Activated naive CD4-positive, alpha-beta T cell treated with anti-CD3 and anti-CD28 coated beads, Interleukin-2, amount 10 ng/mL, durations not matched to agents 7 days and 5 days (primary cell): Measurements from ENCODE around the gene EEF2K.

Experiments
- CTCF ChIA-PET: fragments of 350-600 bp; sonication (Branson Sonifier 250); formaldehyde crosslinking; loops from one replicate; lab custom pipeline; 2021; ENCODE audit warnings: antibody characterized with exemption; lab: Charles Lee
- DNase-seq: peaks from one replicate; pipeline ENCODE4 v3.0.0-alpha.2; 2020
- H3K27ac Mint-ChIP-seq: one replicate; pipeline ENCODE4 v1.8.0; 2021; ENCODE audit warnings: mild to moderate bottlenecking, moderate library complexity, mixed read lengths
- H3K27me3 Mint-ChIP-seq: one replicate; pipeline ENCODE4 v1.8.0; 2021; ENCODE audit warnings: mild to moderate bottlenecking, mixed read lengths
- H3K36me3 Mint-ChIP-seq: one replicate; pipeline ENCODE4 v1.8.0; 2021; ENCODE audit warnings: mixed read lengths
- H3K4me1 Mint-ChIP-seq: one replicate; pipeline ENCODE4 v1.8.0; 2021; ENCODE audit warnings: mixed read lengths
- H3K4me3 Mint-ChIP-seq: one replicate; pipeline ENCODE4 v1.8.0; 2021; ENCODE audit warnings: mild to moderate bottlenecking, moderate library complexity, mixed read lengths
- H3K9me3 Mint-ChIP-seq: one replicate; pipeline ENCODE4 v1.8.0; 2021; ENCODE audit warnings: mixed read lengths

The EEF2K gene

DNA sequence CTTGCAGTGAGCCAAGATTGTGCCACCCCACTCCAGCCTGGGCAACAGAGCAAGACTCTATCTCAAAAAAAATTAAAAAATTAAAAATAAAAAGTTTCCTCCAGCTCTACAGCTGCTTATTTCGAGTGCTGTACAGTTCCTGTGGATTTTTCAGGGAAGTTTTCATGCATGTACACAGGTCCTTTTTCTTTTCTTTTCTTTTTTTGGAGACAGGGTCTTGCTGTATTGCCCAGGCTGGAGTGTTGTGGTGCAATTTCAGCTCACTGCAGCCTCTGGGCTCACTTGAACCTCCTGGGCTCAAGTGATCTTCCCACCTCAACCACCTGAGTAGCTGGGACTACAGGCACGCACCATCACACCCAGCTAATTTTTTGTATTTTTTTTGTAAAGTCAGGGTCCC is 15.9 kb downstream of the EEF2K start:
- H3K4me3 Mint-ChIP-seq, result no peak overlapping the region
- DNase-seq, result no peak
- H3K27ac Mint-ChIP-seq, result no peak overlapping the region
- peaks cover 7% of the 10 kb centered on the region for H3K36me3 Mint-ChIP-seq
- CTCF ChIA-PET, result interaction anchor here (1.1 kb wide), 1 partner anchor 16 kb away, joined by 3 read pairs; the partner anchor contains the start of gene EEF2K
- H3K27me3 Mint-ChIP-seq, result no peaks in the 10 kb centered on the region
- H3K4me1 Mint-ChIP-seq, result peaks cover 5% of the 10 kb centered on the region
- H3K9me3 Mint-ChIP-seq, result no peaks in the 10 kb centered on the region

DNA sequence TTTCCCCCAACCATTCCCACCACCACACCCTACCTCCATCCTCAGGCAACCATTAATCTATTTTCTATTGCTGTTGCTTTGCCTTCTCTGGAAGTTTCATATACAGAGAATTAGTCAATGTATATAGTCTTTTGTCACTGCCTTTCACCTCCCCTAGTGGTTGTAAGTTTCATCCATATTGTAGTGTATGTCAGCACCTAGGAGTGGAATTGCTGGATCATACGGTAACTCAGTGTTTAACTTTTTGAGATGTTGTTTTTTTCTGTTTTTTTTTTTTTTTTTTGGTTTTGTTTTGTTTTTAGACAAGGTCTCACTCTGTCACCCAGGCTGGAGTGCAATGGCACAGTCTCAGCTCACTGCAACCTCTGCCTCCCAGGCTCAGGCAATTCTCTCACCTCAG is 16.9 kb downstream of the EEF2K start:
- H3K4me1 Mint-ChIP-seq, result peaks cover 1% of the 10 kb centered on the region
- H3K27ac Mint-ChIP-seq, result no peak overlapping the region
- no peak overlapping the region for H3K4me3 Mint-ChIP-seq
- H3K9me3 Mint-ChIP-seq, result no peaks in the 10 kb centered on the region
- H3K27me3 Mint-ChIP-seq, result no peaks in the 10 kb centered on the region
- DNase-seq, result no peak
- peaks cover 4% of the 10 kb centered on the region for H3K36me3 Mint-ChIP-seq
- CTCF ChIA-PET, result interaction anchor here (0.6 kb wide), 1 partner anchor 73 kb away, joined by 3 read pairs; no protein-coding TSS in a partner anchor

DNA sequence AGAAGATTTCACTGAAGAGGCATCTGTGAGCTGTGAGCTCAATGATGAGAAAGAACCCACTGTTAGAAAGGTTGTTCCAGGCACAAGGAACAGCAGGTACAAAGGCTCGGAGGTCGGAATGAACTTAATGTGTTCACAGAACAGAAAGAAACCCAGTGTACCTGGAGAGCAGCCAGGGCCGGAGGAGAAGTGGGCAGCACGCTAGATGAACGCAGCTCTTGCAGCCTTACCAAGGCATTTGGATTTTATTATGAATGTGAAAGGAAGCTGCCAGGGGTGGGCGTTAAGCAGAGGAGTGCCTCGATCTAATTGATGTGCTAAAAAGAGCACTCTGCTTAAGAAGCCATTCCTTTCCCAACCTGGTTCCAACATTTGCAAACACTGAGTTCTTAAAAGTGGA is 19.0 kb downstream of the EEF2K start:
- CTCF ChIA-PET, result no interaction called here
- H3K4me1 Mint-ChIP-seq, result no peaks in the 10 kb centered on the region
- H3K9me3 Mint-ChIP-seq, result no peaks in the 10 kb centered on the region
- no peak overlapping the region for H3K27ac Mint-ChIP-seq
- no peak overlapping the region for H3K4me3 Mint-ChIP-seq
- no peak for DNase-seq
- no peaks in the 10 kb centered on the region for H3K27me3 Mint-ChIP-seq
- H3K36me3 Mint-ChIP-seq, result peaks cover 7% of the 10 kb centered on the region

DNA sequence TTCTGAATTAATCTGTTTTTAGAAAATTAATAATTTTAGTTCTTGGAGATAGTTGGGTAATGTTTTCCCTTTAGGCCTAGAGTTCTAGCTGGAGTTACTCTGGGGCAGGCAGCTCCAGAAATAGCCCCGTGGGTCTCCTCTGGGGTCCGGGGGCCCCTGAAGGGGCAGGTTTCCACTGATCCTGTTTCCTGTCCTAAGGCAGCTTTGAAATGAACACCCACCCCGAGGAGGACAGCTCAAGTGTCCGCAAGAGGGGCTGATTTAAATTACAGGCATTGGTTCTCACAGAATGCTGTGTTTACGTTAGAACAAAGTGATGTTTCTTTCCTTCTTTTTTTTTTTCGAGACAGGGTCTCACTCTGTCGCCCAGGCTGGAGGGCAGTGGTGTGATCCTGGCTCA is 23.8 kb downstream of the EEF2K start:
- Mint-ChIP-seq H3K27me3 (no peaks in the 10 kb centered on the region), H3K4me3 (no peak overlapping the region), H3K27ac (no peak overlapping the region), H3K36me3 (peaks cover 24% of the 10 kb centered on the region), H3K4me1 (peaks cover 4% of the 10 kb centered on the region), H3K9me3 (no peaks in the 10 kb centered on the region)
- DNase-seq, result no peak
- CTCF ChIA-PET, result no interaction called here

DNA sequence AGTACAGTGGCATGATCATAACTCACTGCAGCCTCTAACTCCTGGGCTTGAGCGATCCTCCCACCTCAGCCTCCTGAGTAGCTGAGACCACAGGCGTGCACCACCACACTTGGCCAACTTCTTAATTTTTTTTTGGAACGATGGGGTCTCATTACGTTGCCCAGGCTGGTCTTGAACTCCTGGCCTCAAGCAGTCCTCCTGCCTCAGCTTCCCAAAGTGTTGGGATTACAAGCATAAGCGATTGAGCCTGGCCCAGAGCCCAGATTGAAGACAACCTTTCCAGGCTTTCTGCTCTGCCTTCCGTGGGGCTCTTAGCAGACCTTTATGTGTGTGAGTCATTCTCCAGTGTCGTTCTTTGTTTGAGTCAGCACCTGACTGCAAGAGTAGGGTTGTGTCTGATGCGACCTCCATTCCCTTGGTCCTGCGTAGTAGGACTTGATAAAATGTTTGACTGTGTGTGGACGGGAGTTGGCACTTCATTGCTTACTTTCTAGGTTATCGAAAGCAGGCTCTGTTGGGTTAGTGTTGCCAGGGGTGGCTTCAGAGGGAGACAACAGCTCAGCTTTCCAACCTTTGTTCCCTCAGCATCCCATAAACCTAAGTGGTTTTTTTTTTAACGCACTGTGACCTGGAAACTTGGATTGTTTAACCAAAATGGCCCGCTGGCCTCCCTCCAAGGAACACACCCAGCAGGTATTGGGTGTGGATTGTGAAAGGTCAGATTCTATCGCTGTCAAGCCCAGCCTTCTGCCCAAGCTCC is 26.4 kb downstream of the EEF2K start:
- no peaks in the 10 kb centered on the region for H3K9me3 Mint-ChIP-seq
- no peaks in the 10 kb centered on the region for H3K27me3 Mint-ChIP-seq
- CTCF ChIA-PET, result no interaction called here
- H3K4me3 Mint-ChIP-seq, result no peak overlapping the region
- no peak overlapping the region for H3K27ac Mint-ChIP-seq
- peaks cover 4% of the 10 kb centered on the region for H3K4me1 Mint-ChIP-seq
- H3K36me3 Mint-ChIP-seq, result peaks cover 23% of the 10 kb centered on the region
- no peak for DNase-seq

DNA sequence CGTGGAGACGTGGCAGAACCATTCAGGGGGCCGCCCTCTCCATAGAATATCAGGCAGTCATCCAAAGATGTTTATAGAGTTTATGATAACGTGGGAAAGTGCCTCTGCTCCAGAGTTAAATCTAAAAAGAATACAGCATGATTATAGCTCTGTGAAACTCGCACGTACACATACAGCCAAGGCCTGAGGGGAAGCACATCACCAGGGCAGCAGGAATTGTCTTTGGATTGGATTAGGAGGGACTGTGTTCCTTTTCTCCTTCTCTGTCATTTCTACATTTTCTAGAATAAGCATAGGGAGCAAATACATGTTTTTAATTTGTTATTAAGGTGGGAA is 26.9 kb downstream of the EEF2K start:
- H3K4me3 Mint-ChIP-seq, result no peak overlapping the region
- H3K27me3 Mint-ChIP-seq, result no peaks in the 10 kb centered on the region
- H3K36me3 Mint-ChIP-seq, result peaks cover 26% of the 10 kb centered on the region
- CTCF ChIA-PET, result no interaction called here
- H3K27ac Mint-ChIP-seq, result no peak overlapping the region
- no peak for DNase-seq
- no peaks in the 10 kb centered on the region for H3K9me3 Mint-ChIP-seq
- H3K4me1 Mint-ChIP-seq, result peaks cover 6% of the 10 kb centered on the region

DNA sequence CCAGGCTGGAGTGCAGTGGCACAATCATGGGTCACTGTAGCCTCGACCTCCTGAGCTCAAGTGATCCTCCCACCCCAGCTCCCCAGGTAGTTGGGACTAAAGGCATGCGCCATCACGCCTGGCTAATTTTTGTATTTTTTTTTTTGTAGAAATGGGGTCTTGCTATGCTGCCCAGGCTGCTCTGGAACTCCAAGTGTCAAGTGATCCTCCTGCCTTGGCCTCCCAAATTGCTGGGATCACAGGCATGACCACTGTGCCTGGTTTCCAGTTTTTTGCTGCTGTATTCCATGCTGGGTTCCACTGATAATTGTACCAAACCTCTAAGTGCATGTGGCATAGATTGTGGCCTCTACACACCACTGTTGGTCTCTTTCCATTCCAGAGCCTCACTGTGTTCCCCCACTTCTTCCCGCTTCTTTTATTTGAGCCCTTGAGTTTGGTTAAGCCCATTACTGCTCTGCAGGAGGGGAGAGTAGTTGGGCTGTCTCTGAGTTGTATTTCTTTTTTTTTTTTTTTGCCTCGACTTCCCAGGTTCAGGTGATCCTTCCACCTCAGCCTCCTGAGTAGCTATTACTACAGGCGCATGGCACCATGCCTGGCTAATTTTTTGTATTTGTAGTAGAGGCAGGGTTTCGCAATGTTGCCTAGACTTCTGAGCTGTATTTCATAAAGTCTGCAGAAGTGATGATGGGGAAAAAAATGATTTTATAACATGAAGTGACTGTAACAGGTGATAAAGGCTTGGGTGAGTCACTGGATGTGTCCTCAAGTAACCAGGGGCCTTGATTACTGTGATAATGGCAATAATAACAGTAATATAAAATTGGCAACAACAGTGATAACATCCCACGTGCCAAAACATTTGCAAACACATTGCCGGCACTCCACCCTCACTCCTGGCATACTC is 30.0 kb downstream of the EEF2K start:
- Mint-ChIP-seq H3K27ac (no peak overlapping the region), H3K27me3 (no peaks in the 10 kb centered on the region), H3K4me1 (peaks cover 33% of the 10 kb centered on the region), H3K4me3 (no peak overlapping the region), H3K9me3 (no peaks in the 10 kb centered on the region), H3K36me3 (peaks cover 34% of the 10 kb centered on the region)
- no peak for DNase-seq
- CTCF ChIA-PET, result no interaction called here

DNA sequence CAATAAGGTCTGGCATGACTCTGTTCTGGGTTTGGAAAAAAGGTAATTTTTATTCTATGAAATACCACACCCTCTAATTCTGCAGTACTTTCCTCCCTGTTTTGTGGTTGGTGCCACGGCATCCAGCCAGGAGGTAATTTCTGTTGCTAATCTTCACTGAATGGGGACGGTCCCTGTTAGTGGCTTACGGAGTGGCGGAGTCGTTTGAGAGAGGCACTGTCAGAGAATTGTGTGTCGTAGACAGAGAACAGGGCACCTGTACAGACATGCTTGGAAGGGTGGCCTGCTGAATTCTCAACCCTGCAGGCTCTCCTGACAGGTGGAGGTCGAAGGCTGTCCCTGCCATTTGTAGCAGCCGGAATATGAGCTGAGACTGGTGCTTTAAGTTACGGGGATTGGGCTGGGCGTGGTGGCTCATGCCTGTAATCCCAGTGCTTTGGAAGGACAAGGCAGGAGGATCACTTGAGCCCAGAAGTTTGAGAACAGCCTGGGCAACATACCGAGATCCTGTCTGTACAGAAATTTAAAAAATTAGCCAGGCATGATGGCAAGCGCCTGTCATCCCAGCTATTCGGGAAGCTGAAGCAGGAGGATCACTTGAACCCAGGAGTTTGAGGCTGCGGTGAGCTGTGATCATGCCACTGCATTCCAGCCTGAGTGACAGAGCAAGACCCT is 33.2 kb downstream of the EEF2K start:
- peaks cover 25% of the 10 kb centered on the region for H3K36me3 Mint-ChIP-seq
- peak overlapping the region; percentile 96 for H3K27ac Mint-ChIP-seq
- DNase-seq, result no peak
- H3K27me3 Mint-ChIP-seq, result no peaks in the 10 kb centered on the region
- peaks cover 41% of the 10 kb centered on the region for H3K4me1 Mint-ChIP-seq
- no peak overlapping the region for H3K4me3 Mint-ChIP-seq
- CTCF ChIA-PET, result interaction anchor here (0.8 to 1.6 kb wide), 3 partner anchors 23 to 61 kb away, joined by 3 to 4 read pairs (median 3); partner anchors contain the start of gene EEF2K
- no peaks in the 10 kb centered on the region for H3K9me3 Mint-ChIP-seq

DNA sequence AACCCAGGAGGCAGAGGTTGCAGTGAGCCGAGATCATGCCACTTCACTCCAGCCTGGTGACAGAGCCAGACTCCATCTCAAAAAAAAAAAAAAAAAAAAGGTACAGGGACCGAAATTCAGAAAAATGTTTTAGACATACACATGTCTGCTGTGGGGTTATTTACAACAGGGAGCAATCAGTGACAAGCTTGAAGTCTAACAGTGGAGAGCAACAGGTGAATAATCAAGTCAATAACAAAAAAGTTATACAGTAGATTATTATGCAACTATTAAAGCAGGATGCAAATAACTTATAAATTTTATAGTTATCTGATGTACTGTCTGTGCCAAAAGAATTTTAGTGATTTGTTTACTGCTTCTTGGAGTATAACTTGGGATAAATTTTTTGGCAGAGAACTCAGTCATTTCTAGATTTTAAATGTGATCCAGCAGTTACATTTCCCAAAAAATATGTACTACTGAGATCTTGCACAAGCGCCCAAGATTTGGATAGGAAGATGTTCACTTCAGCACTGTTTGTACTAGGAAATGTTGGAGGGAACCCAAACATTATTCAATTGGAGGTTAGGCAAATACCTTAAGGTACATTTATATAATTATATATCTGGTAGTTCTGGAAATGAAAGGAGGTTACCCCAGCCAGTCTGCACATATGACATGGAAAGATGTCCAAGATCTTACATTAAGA is 34.1 kb downstream of the EEF2K start:
- DNase-seq, result no peak
- Mint-ChIP-seq H3K4me3 (no peak overlapping the region), H3K36me3 (peaks cover 23% of the 10 kb centered on the region), H3K27ac (peak overlapping the region; percentile 96), H3K9me3 (no peaks in the 10 kb centered on the region), H3K4me1 (peaks cover 41% of the 10 kb centered on the region), H3K27me3 (no peaks in the 10 kb centered on the region)
- CTCF ChIA-PET, result interaction anchor here (0.8 to 1.9 kb wide), 5 partner anchors 20 to 60 kb away, joined by 3 to 6 read pairs (median 4); partner anchors contain the start of gene EEF2K

DNA sequence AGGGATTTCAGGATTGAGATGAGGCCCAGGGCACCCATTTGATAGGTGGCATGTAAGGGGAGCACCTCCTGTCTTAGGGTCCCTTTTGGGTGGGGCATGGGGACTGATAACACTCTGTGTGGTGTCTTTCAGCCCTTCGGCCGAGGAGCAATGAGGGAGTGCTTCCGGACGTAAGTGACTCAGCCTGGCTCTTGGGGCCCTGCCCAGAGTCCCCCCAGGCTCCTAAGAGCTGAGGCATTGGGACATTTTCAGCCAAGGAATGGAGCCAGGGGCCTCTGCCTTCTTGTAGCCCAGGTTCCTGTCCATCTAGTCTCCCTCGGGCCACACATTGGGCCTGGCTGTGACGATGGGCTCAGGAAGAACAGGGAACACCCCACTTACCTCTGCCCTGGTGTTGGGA is 44.4 kb downstream of the EEF2K start:
- Mint-ChIP-seq H3K27ac (no peak overlapping the region), H3K9me3 (peaks cover 3% of the 10 kb centered on the region), H3K27me3 (no peaks in the 10 kb centered on the region), H3K4me3 (no peak overlapping the region), H3K4me1 (no peaks in the 10 kb centered on the region), H3K36me3 (peaks cover 47% of the 10 kb centered on the region)
- DNase-seq, result no peak
- CTCF ChIA-PET, result no interaction called here

DNA sequence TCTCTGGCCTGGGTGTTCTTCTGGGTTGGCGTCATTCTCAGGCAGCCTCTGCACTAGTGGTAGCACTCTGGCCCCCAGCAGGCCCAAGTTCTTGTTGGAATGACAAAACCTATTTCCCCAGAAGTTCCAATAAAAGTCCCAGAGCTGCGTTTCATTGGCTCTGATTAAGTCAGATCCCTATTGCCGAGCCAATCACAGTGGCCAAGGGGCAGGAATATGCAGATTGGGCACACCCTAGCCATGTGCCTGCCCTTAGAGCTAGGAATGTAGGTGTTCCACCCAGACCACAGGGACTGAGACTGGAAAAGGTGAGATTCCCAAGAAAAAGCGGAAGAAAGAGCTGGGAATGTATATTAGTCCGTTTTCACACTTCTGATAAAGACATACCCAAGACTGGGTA is 46.2 kb downstream of the EEF2K start:
- Mint-ChIP-seq H3K27ac (no peak overlapping the region), H3K27me3 (no peaks in the 10 kb centered on the region), H3K4me3 (no peak overlapping the region), H3K9me3 (peaks cover 3% of the 10 kb centered on the region), H3K36me3 (peaks cover 51% of the 10 kb centered on the region), H3K4me1 (no peaks in the 10 kb centered on the region)
- DNase-seq, result no peak
- CTCF ChIA-PET, result interaction anchor here (0.7 to 1.3 kb wide), 3 partner anchors 10 to 1476 kb away, joined by 3 read pairs; no protein-coding TSS in a partner anchor

DNA sequence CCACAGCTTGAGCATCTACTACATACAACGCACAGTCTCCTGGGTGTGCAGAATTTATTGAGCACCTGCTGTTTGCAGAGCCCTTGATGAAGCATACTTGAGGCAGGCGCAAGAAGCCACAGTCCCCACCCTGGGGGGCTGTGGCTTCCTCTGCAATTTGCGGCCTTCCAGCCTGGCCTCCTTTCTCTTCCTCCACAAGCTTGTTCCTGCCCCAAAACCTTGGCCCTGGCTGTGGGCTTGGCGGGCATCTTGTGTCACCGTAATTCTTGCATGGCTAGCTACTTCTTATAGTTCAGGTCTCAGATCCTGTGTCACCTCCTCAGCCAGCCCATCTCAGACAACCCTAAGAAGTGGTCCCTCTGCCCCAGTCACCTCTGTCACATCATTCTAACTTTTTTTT is 47.2 kb downstream of the EEF2K start:
- H3K27me3 Mint-ChIP-seq, result no peaks in the 10 kb centered on the region
- DNase-seq, result no peak
- no peak overlapping the region for H3K4me3 Mint-ChIP-seq
- peaks cover 3% of the 10 kb centered on the region for H3K9me3 Mint-ChIP-seq
- CTCF ChIA-PET, result interaction anchor here (0.7 kb wide), 1 partner anchor 1477 kb away, joined by 3 read pairs; no protein-coding TSS in a partner anchor
- H3K27ac Mint-ChIP-seq, result no peak overlapping the region
- peaks cover 57% of the 10 kb centered on the region for H3K36me3 Mint-ChIP-seq
- no peaks in the 10 kb centered on the region for H3K4me1 Mint-ChIP-seq

DNA sequence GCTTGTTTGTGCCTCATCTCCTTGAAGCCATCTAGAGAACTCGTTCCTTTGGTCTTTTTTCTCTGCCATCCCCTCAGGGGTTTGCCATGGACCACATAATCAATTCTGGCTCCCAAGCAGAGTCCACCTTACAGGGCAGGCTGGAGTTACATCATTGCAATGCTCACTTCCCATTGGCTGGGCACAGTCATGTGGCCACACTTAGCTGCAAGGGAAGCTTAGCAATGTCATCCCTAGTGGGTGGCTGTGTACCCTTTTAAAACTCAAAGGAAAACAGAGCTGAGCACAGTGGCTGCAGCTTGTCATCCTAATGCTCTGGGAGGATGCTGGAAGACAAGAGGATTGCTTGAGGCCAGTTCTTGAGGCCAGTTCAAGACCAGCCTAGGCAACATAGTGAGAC is 49.3 kb downstream of the EEF2K start:
- Mint-ChIP-seq H3K4me1 (no peaks in the 10 kb centered on the region), H3K9me3 (peaks cover 3% of the 10 kb centered on the region), H3K27ac (no peak overlapping the region), H3K4me3 (no peak overlapping the region), H3K27me3 (no peaks in the 10 kb centered on the region), H3K36me3 (peaks cover 63% of the 10 kb centered on the region)
- CTCF ChIA-PET, result no interaction called here
- DNase-seq, result no peak

DNA sequence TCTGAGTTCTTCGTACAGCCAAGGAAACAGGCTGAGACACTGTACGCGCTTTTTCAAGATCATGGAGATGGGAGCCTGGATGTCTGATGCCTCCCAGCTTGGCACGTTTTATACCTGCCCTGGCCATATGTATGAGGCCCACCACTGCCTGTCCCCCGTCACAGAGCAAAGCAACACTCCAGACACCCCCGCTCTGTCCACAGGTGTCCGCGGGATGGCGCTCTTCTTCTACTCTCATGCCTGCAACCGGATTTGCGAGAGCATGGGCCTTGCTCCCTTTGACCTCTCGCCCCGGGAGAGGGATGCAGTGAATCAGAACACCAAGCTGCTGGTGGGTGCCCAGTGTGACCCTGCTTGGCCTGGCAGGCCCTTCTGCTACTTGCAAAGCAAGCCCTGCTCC is 51.4 kb downstream of the EEF2K start:
- H3K27ac Mint-ChIP-seq, result no peak overlapping the region
- H3K9me3 Mint-ChIP-seq, result peaks cover 3% of the 10 kb centered on the region
- peaks cover 11% of the 10 kb centered on the region for H3K4me1 Mint-ChIP-seq
- H3K4me3 Mint-ChIP-seq, result no peak overlapping the region
- peaks cover 68% of the 10 kb centered on the region for H3K36me3 Mint-ChIP-seq
- H3K27me3 Mint-ChIP-seq, result no peaks in the 10 kb centered on the region
- no peak for DNase-seq
- CTCF ChIA-PET, result no interaction called here
